OCI-LY1 (cell line): ENCODE data around the gene SSUH2.

Experiments
- CTCF ChIP-seq: fragments of 200-600 bp; sonication (generic), shearing (Covaris generic); IDR thresholded peaks from 2 replicates; pipeline ENCODE4 v1.5.1; 2017; ENCODE audit warnings: mild to moderate bottlenecking, antibody characterized with exemption, low read length, moderate library complexity, mixed read lengths
- EZH2 ChIP-seq: fragments of 200-600 bp; sonication (generic), shearing (Covaris generic); IDR thresholded peaks from 2 replicates; pipeline ENCODE4 v1.8.0; 2017; ENCODE audit warnings: borderline replicate concordance, mixed run types, mild to moderate bottlenecking, antibody characterized with exemption, low read length, moderate library complexity, mixed read lengths

- TF ChIP-seq EZH2 (no peak), CTCF (no peak)
Observed at GRCh38 chr3:8667463-8668091, 23.0 kb upstream of the SSUH2 start.
